Ishikawa (cell line): ENCODE data around the gene MT1X.

Experiments
- CEBPB ChIP-seq: IDR thresholded peaks from 2 replicates; pipeline ENCODE4 v1.6.1; 2012
- RAD21 ChIP-seq: IDR thresholded peaks from 2 replicates; pipeline ENCODE4 v1.6.1; 2012; ENCODE audit warnings: low read depth
- TF ChIP-seq, protein P1 (sequence below): IDR thresholded peaks from 2 replicates; pipeline ENCODE4 v1.6.1; 2012; ENCODE audit warnings: low read depth, mild to moderate bottlenecking

DNA sequence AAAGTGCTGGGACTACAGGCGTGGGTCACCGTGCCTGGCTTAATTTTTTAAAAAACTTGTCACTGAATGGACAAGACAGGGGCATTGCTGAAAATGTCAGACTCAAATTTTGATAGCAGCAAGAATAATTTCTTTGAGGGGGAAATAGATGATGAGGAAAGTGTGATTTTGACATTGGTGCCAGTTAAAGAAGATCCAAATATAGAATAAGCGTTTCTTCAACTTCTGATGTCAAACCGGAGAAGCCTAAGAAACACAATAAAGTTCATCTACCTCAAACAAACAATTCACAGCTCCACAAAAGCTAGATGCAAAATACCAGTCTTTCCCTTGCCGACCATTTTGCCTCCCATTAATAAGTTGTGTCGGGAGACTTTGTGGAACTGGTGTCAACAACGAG, 4.5 kb downstream of the MT1X start:
- TF ChIP-seq RAD21 (no peak), CEBPB (no peak)
- TF ChIP-seq, protein P1, sequence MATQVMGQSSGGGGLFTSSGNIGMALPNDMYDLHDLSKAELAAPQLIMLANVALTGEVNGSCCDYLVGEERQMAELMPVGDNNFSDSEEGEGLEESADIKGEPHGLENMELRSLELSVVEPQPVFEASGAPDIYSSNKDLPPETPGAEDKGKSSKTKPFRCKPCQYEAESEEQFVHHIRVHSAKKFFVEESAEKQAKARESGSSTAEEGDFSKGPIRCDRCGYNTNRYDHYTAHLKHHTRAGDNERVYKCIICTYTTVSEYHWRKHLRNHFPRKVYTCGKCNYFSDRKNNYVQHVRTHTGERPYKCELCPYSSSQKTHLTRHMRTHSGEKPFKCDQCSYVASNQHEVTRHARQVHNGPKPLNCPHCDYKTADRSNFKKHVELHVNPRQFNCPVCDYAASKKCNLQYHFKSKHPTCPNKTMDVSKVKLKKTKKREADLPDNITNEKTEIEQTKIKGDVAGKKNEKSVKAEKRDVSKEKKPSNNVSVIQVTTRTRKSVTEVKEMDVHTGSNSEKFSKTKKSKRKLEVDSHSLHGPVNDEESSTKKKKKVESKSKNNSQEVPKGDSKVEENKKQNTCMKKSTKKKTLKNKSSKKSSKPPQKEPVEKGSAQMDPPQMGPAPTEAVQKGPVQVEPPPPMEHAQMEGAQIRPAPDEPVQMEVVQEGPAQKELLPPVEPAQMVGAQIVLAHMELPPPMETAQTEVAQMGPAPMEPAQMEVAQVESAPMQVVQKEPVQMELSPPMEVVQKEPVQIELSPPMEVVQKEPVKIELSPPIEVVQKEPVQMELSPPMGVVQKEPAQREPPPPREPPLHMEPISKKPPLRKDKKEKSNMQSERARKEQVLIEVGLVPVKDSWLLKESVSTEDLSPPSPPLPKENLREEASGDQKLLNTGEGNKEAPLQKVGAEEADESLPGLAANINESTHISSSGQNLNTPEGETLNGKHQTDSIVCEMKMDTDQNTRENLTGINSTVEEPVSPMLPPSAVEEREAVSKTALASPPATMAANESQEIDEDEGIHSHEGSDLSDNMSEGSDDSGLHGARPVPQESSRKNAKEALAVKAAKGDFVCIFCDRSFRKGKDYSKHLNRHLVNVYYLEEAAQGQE: no peak
